Astrocyte (in vitro differentiated cells and primary cell): ENCODE measurements around the gene PHC1. TPM values are rescaled to one million over a fixed set of nuclear protein-coding genes. Genes with fewer than 3 reads are reported as not detected.
A peak's percentile ranks its signal among the peaks of the same experiment; 100 is the strongest.
"Not testable (repeated sequence)": the region's sequence is repeated elsewhere in the genome, so short reads cannot be mapped to it uniquely, and the experiment has no call there.

Source experiments
- DNase-seq: peaks from one replicate; pipeline ENCODE4 v3.0.0-alpha.2; 2010; ENCODE audit warnings: low read depth
- FAIRE-seq: peaks from 2 replicates; lab custom pipeline; 2011; peaks lifted over from hg19 to GRCh38; lab: Jason Lieb, UNC
- H2AFZ ChIP-seq: 2 replicates; pipeline ENCODE4 v1.6.0; 2012; ENCODE audit warnings: low read depth, low read length, inconsistent platforms
- H3K27ac ChIP-seq: 2 replicates; pipeline ENCODE4 v1.5.1; 2011; ENCODE audit warnings: low read depth, low read length, inconsistent platforms
- H3K27me3 ChIP-seq: 2 replicates; pipeline ENCODE4 v1.6.0; 2011; ENCODE audit warnings: low read length, inconsistent platforms; ENCODE audit not compliant: insufficient read depth
- H3K36me3 ChIP-seq: 2 replicates; pipeline ENCODE4 v1.5.1; 2011; ENCODE audit warnings: low read length, inconsistent platforms; ENCODE audit not compliant: insufficient read depth
- H3K4me1 ChIP-seq: 2 replicates; pipeline ENCODE4 v1.5.1; 2011; ENCODE audit warnings: low read length, inconsistent platforms; ENCODE audit not compliant: insufficient read depth
- H3K4me2 ChIP-seq: 2 replicates; pipeline ENCODE4 v1.6.0; 2012; ENCODE audit warnings: low read length, inconsistent platforms
- H3K4me3 ChIP-seq: 2 replicates; pipeline ENCODE4 v1.5.1; 2011; ENCODE audit warnings: low read depth, mild to moderate bottlenecking, low read length, inconsistent platforms; ENCODE audit not compliant: insufficient read depth
- H3K79me2 ChIP-seq: 2 replicates; pipeline ENCODE4 v1.6.0; 2012; ENCODE audit warnings: mild to moderate bottlenecking, low read length, inconsistent platforms; ENCODE audit not compliant: insufficient read depth
- H3K9ac ChIP-seq: 2 replicates; pipeline ENCODE4 v1.6.0; 2012; ENCODE audit warnings: mild to moderate bottlenecking, low read length, inconsistent platforms
- H3K9me3 ChIP-seq: 2 replicates; pipeline ENCODE4 v1.5.1; 2012; ENCODE audit warnings: low read depth, mild to moderate bottlenecking, low read length, inconsistent platforms; ENCODE audit not compliant: insufficient read depth
- H4K20me1 ChIP-seq: 2 replicates; pipeline ENCODE4 v1.6.0; 2012; ENCODE audit warnings: low read length, inconsistent platforms; ENCODE audit not compliant: insufficient read depth
- H3K27ac Mint-ChIP-seq: one replicate; pipeline ENCODE4 v1.8.0; 2021; ENCODE audit warnings: mild to moderate bottlenecking, mixed read lengths; ENCODE audit not compliant: unreplicated experiment
- H3K27me3 Mint-ChIP-seq: one replicate; pipeline ENCODE4 v1.8.0; 2021; ENCODE audit warnings: low read depth, mixed read lengths; ENCODE audit not compliant: unreplicated experiment
- H3K36me3 Mint-ChIP-seq: one replicate; pipeline ENCODE4 v1.8.0; 2021; ENCODE audit warnings: low read depth, mixed read lengths; ENCODE audit not compliant: unreplicated experiment
- H3K4me1 Mint-ChIP-seq: one replicate; pipeline ENCODE4 v1.8.0; 2021; ENCODE audit warnings: low read depth, mixed read lengths; ENCODE audit not compliant: unreplicated experiment
- H3K4me3 Mint-ChIP-seq: one replicate; pipeline ENCODE4 v1.8.0; 2021; ENCODE audit warnings: mild to moderate bottlenecking, moderate library complexity, mixed read lengths; ENCODE audit not compliant: unreplicated experiment
- H3K9me3 Mint-ChIP-seq: one replicate; pipeline ENCODE4 v1.8.0; 2021; ENCODE audit warnings: mild to moderate bottlenecking, mixed read lengths; ENCODE audit not compliant: unreplicated experiment
- CTCF ChIP-seq: IDR thresholded peaks from 2 replicates; pipeline ENCODE4 v1.5.1; 2011; ENCODE audit warnings: low read depth, mild to moderate bottlenecking, inconsistent platforms, low read length, moderate library complexity; ENCODE audit not compliant: insufficient read depth
- EZH2 ChIP-seq: IDR thresholded peaks from 2 replicates; pipeline ENCODE4 v1.6.1; 2012; ENCODE audit warnings: mild to moderate bottlenecking, low read length, inconsistent platforms; ENCODE audit not compliant: insufficient read depth
- total RNA-seq: library from RNA; stranded (reverse); gene quantifications from 2 replicates; pipeline ENCODE4 v1.2.1, GENCODE V29; 2021

The PHC1 gene
- total RNA-seq, 1 donor from 2014 or later = 35.4 TPM

- Histone ChIP-seq H3K4me2 (no peak overlapping the region), H3K9me3 (no peaks in the 10 kb centered on the region), H3K27ac (no peak overlapping the region), H3K9ac (no peak overlapping the region), H4K20me1 (no peaks in the 10 kb centered on the region), H2AFZ (no peak overlapping the region), H3K27me3 (no peaks in the 10 kb centered on the region), H3K79me2 (no peaks in the 10 kb centered on the region), H3K36me3 (no peaks in the 10 kb centered on the region), H3K4me3 (no peak overlapping the region), H3K4me1 (no peaks in the 10 kb centered on the region)
- Mint-ChIP-seq H3K27ac (no peak overlapping the region), H3K9me3 (peaks cover 2% of the 10 kb centered on the region), H3K4me3 (no peak overlapping the region), H3K27me3 (no peaks in the 10 kb centered on the region), H3K36me3 (no peaks in the 10 kb centered on the region), H3K4me1 (peaks cover 6% of the 10 kb centered on the region)
- FAIRE-seq (no peak), DNase-seq (no peak)
- TF ChIP-seq CTCF = no peak
Measured at GRCh38 chr12:8894986-8895385, 19.3 kb upstream of the PHC1 start.

GRCh38 chr12:8897081-8897480 lies 17.2 kb upstream of the PHC1 start:
- Histone ChIP-seq H3K4me2 (no peak overlapping the region), H3K4me3 (no peak overlapping the region), H4K20me1 (no peaks in the 10 kb centered on the region), H3K79me2 (no peaks in the 10 kb centered on the region), H3K27ac (no peak overlapping the region), H3K9me3 (no peaks in the 10 kb centered on the region), H3K4me1 (no peaks in the 10 kb centered on the region), H3K36me3 (no peaks in the 10 kb centered on the region), H3K9ac (no peak overlapping the region), H3K27me3 (no peaks in the 10 kb centered on the region), H2AFZ (no peak overlapping the region)
- FAIRE-seq (no peak), DNase-seq (no peak)
- no peak overlapping the region for H3K27ac Mint-ChIP-seq
- H3K9me3 Mint-ChIP-seq = peaks cover 2% of the 10 kb centered on the region
- peaks cover 6% of the 10 kb centered on the region for H3K4me1 Mint-ChIP-seq
- no peak overlapping the region for H3K4me3 Mint-ChIP-seq
- no peaks in the 10 kb centered on the region for H3K36me3 Mint-ChIP-seq
- TF ChIP-seq EZH2 = no peak
- TF ChIP-seq CTCF = no peak
- H3K27me3 Mint-ChIP-seq = no peaks in the 10 kb centered on the region

GRCh38 chr12:8899830-8900229 lies 14.5 kb upstream of the PHC1 start:
- no peaks in the 10 kb centered on the region for H3K79me2 ChIP-seq
- no peak overlapping the region for H3K27ac ChIP-seq
- H3K9ac ChIP-seq = no peak overlapping the region
- H3K9me3 ChIP-seq = no peaks in the 10 kb centered on the region
- Mint-ChIP-seq H3K36me3 (no peaks in the 10 kb centered on the region), H3K4me3 (no peak overlapping the region), H3K4me1 (peaks cover 2% of the 10 kb centered on the region), H3K27ac (no peak overlapping the region), H3K9me3 (peaks cover 2% of the 10 kb centered on the region), H3K27me3 (no peaks in the 10 kb centered on the region)
- H3K4me3 ChIP-seq = no peak overlapping the region
- H3K27me3 ChIP-seq = no peaks in the 10 kb centered on the region
- H4K20me1 ChIP-seq = no peaks in the 10 kb centered on the region
- no peaks in the 10 kb centered on the region for H3K36me3 ChIP-seq
- H2AFZ ChIP-seq = no peak overlapping the region
- no peak for DNase-seq
- no peak overlapping the region for H3K4me2 ChIP-seq
- no peak for TF ChIP-seq CTCF
- no peaks in the 10 kb centered on the region for H3K4me1 ChIP-seq
- no peak for FAIRE-seq

GRCh38 chr12:8902703-8903102 lies 11.6 kb upstream of the PHC1 start:
- not testable (repeated sequence) for H3K4me3 ChIP-seq, H3K4me2 ChIP-seq, H4K20me1 ChIP-seq, H3K36me3 ChIP-seq, H3K27me3 Mint-ChIP-seq, H3K9ac ChIP-seq, H3K4me1 ChIP-seq, H3K4me3 Mint-ChIP-seq, H3K36me3 Mint-ChIP-seq, H3K27ac ChIP-seq, H3K79me2 ChIP-seq, FAIRE-seq, H3K4me1 Mint-ChIP-seq, H3K9me3 ChIP-seq, H3K9me3 Mint-ChIP-seq, DNase-seq, H3K27me3 ChIP-seq, H2AFZ ChIP-seq
- H3K27ac Mint-ChIP-seq = peak overlapping the region; percentile 31
